Neural crest cell (in vitro differentiated cells): ENCODE measurements around the gene SPEN. TPM values are rescaled to one million over a fixed set of nuclear protein-coding genes. Genes with fewer than 3 reads are reported as not detected.

ENCODE experiments used
- DNase-seq: peaks from one replicate; pipeline ENCODE4 v3.0.0; 2021; ENCODE audit warnings: low read depth, mixed read lengths, low spot score
- H3K27ac Mint-ChIP-seq: one replicate; pipeline ENCODE4 v1.8.0; 2021; ENCODE audit warnings: mild to moderate bottlenecking, mixed read lengths; ENCODE audit not compliant: unreplicated experiment
- H3K27me3 Mint-ChIP-seq: 2 replicates; pipeline ENCODE4 v1.8.0; 2021; ENCODE audit warnings: low read depth, mild to moderate bottlenecking, mixed read lengths
- H3K36me3 Mint-ChIP-seq: 2 replicates; pipeline ENCODE4 v1.8.0; 2021; ENCODE audit warnings: low read depth, mild to moderate bottlenecking, mixed read lengths
- H3K4me1 Mint-ChIP-seq: 2 replicates; pipeline ENCODE4 v1.8.0; 2021; ENCODE audit warnings: mixed read lengths
- H3K4me3 Mint-ChIP-seq: one replicate; pipeline ENCODE4 v1.8.0; 2021; ENCODE audit warnings: mild to moderate bottlenecking, mixed read lengths
- H3K9me3 Mint-ChIP-seq: 2 replicates; pipeline ENCODE4 v1.8.0; 2021; ENCODE audit warnings: mixed read lengths
- CTCF ChIP-seq: fragments of 200-600 bp; sonication (generic); conservative IDR thresholded peaks from 2 replicates; pipeline ENCODE4 v1.5.0; 2021; ENCODE audit warnings: antibody characterized with exemption, mild to moderate bottlenecking
- total RNA-seq: library from RNA; stranded (reverse); gene quantifications from 2 replicates; pipeline ENCODE4 v1.2.1, GENCODE V29; 2021

Gene SPEN
- total RNA-seq, 1 donor from 2014 or later: 69.4 TPM

- H3K27me3 Mint-ChIP-seq: no peaks in the 10 kb centered on the region
- peaks cover 42% of the 10 kb centered on the region for H3K36me3 Mint-ChIP-seq
- H3K27ac Mint-ChIP-seq: peak overlapping the region; percentile 73
- no peak for DNase-seq
- peaks cover 25% of the 10 kb centered on the region for H3K4me1 Mint-ChIP-seq
- H3K9me3 Mint-ChIP-seq: no peaks in the 10 kb centered on the region
- no peak for TF ChIP-seq CTCF
- H3K4me3 Mint-ChIP-seq: no peak overlapping the region
Observed at GRCh38 chr1:15968172-15968571, 120.7 kb downstream of the SPEN start.

- no peak overlapping the region for H3K27ac Mint-ChIP-seq
- H3K4me3 Mint-ChIP-seq: no peak overlapping the region
- H3K36me3 Mint-ChIP-seq: peaks cover 47% of the 10 kb centered on the region
- H3K4me1 Mint-ChIP-seq: peaks cover 25% of the 10 kb centered on the region
- no peaks in the 10 kb centered on the region for H3K9me3 Mint-ChIP-seq
- no peaks in the 10 kb centered on the region for H3K27me3 Mint-ChIP-seq
- DNase-seq: no peak
- TF ChIP-seq CTCF: no peak
Observed at GRCh38 chr1:15969321-15969880, 121.9 kb downstream of the SPEN start.

GRCh38 chr1:15970911-15971310 lies 123.4 kb downstream of the SPEN start:
- Mint-ChIP-seq H3K9me3 (no peaks in the 10 kb centered on the region), H3K4me3 (no peak overlapping the region), H3K4me1 (peaks cover 24% of the 10 kb centered on the region), H3K27me3 (no peaks in the 10 kb centered on the region), H3K27ac (peak overlapping the region; percentile 68), H3K36me3 (peaks cover 44% of the 10 kb centered on the region)
- no peak for TF ChIP-seq CTCF
- DNase-seq: no peak

GRCh38 chr1:15972409-15972808 lies 124.9 kb downstream of the SPEN start:
- DNase-seq: no peak
- no peak for TF ChIP-seq CTCF
- Mint-ChIP-seq H3K36me3 (peaks cover 43% of the 10 kb centered on the region), H3K9me3 (peaks cover 2% of the 10 kb centered on the region), H3K4me3 (peak overlapping the region; percentile 15), H3K27me3 (no peaks in the 10 kb centered on the region), H3K4me1 (peaks cover 27% of the 10 kb centered on the region), H3K27ac (no peak overlapping the region)

GRCh38 chr1:15973772-15974171 lies 126.3 kb downstream of the SPEN start:
- Mint-ChIP-seq H3K27me3 (no peaks in the 10 kb centered on the region), H3K9me3 (peaks cover 6% of the 10 kb centered on the region), H3K4me3 (peak overlapping the region; percentile 15), H3K27ac (no peak overlapping the region), H3K4me1 (peaks cover 17% of the 10 kb centered on the region), H3K36me3 (peaks cover 31% of the 10 kb centered on the region)
- no peak for TF ChIP-seq CTCF
- DNase-seq: no peak

GRCh38 chr1:15974855-15975254 lies 127.3 kb downstream of the SPEN start:
- Mint-ChIP-seq H3K4me3 (peak overlapping the region; percentile 94), H3K4me1 (peaks cover 17% of the 10 kb centered on the region), H3K27ac (peak overlapping the region; percentile 94), H3K9me3 (peaks cover 6% of the 10 kb centered on the region), H3K36me3 (peaks cover 26% of the 10 kb centered on the region), H3K27me3 (peaks cover 4% of the 10 kb centered on the region)
- DNase-seq: no peak
- no peak for TF ChIP-seq CTCF
